Right renal cortex interstitium (tissue), 3 donors: Measurements from ENCODE around the gene NCEH1. TPM values are rescaled to one million over a fixed set of nuclear protein-coding genes. Genes with fewer than 3 reads are reported as not detected.
"Not testable (repeated sequence)": the region's sequence is repeated elsewhere in the genome, so short reads cannot be mapped to it uniquely, and the experiment has no call there.

Experiments
- DNase-seq, 3 donors: peaks; one replicate each; pipeline ENCODE4 v3.0.0-alpha.2; 2013; ENCODE audit warnings: low read depth in 3 of 3, low spot score in 2 of 3
- polyA plus RNA-seq, 3 donors: library from polyadenylated mRNA; unstranded; fragments of 120-200 nt; gene quantifications; one replicate each; pipeline ENCODE4 v1.2.1, GENCODE V29; 2013; ENCODE audit not compliant: insufficient read length in 3 of 3

NCEH1 gene
- polyA plus RNA-seq, 3 donors = 4.0 to 4.8 (median 4.3) TPM

GRCh38 chr3:172708921-172709773 lies 1.7 kb downstream of the NCEH1 start:
- no peak for DNase-seq

GRCh38 chr3:172707967-172708366 lies 2.9 kb downstream of the NCEH1 start:
- DNase-seq = no peak

- no peak for DNase-seq
These were observed 3.8 kb downstream of the NCEH1 start for GRCh38 chr3:172707030-172707429.

GRCh38 chr3:172705170-172705569 lies 5.7 kb downstream of the NCEH1 start:
- DNase-seq = no peak

- no peak for DNase-seq
These were observed 6.9 kb downstream of the NCEH1 start for GRCh38 chr3:172704001-172704400.

- DNase-seq = not testable (repeated sequence)
These were observed 8.1 kb downstream of the NCEH1 start for GRCh38 chr3:172702731-172703130.

GRCh38 chr3:172702256-172702655 lies 8.6 kb downstream of the NCEH1 start:
- DNase-seq = no peak

- no peak for DNase-seq
These were observed 9.1 kb downstream of the NCEH1 start for GRCh38 chr3:172701751-172702150.

- DNase-seq = no peak
These were observed 9.9 kb downstream of the NCEH1 start for GRCh38 chr3:172700936-172701455.

- no peak for DNase-seq
These were observed 10.6 kb downstream of the NCEH1 start for GRCh38 chr3:172700256-172700655.

- no peak for DNase-seq
These were observed 11.8 kb downstream of the NCEH1 start for GRCh38 chr3:172699031-172699430.

GRCh38 chr3:172698631-172699030 lies 12.2 kb downstream of the NCEH1 start:
- DNase-seq = no peak

- no peak for DNase-seq
These were observed 13.3 kb downstream of the NCEH1 start for GRCh38 chr3:172697558-172697957.

GRCh38 chr3:172696357-172696756 lies 14.5 kb downstream of the NCEH1 start:
- DNase-seq = no peak

- no peak for DNase-seq
These were observed 16.2 kb downstream of the NCEH1 start for GRCh38 chr3:172694573-172695246.

GRCh38 chr3:172692751-172693338 lies 18.0 kb downstream of the NCEH1 start:
- DNase-seq = no peak

GRCh38 chr3:172690936-172691335 lies 19.9 kb downstream of the NCEH1 start:
- no peak for DNase-seq

GRCh38 chr3:172688588-172688987 lies 22.3 kb downstream of the NCEH1 start:
- DNase-seq = no peak

- DNase-seq = no peak
These were observed 23.4 kb downstream of the NCEH1 start for GRCh38 chr3:172687501-172687900.

- DNase-seq = no peak
These were observed 25.3 kb downstream of the NCEH1 start for GRCh38 chr3:172685331-172686214.
